ENCODE measurements around the gene CD300LF. TPM values are rescaled to one million over a fixed set of nuclear protein-coding genes. Genes with fewer than 3 reads are reported as not detected.

Gene CD300LF
- polyA plus RNA-seq, 1 donor (not counting 4 experiments of a cell fraction or from before 2014, with no cell fraction given) = not detected

GRCh38 chr17:74711058-74711824, 1.5 kb downstream of the CD300LF start:
- H4K20me1 ChIP-seq (ENCODE audit: control insufficient read depth, extremely low read depth, insufficient read depth, low read length) = no peaks in the 10 kb centered on the region
- H3K9me1 ChIP-seq (ENCODE audit: control insufficient read depth, extremely low read depth, insufficient read depth, low read length) = no peaks in the 10 kb centered on the region
- peaks cover 9% of the 10 kb centered on the region for H3K27me3 ChIP-seq (ENCODE audit: control insufficient read depth, extremely low read depth, insufficient read depth, low read length)
- H3K4me3 ChIP-seq (ENCODE audit: control insufficient read depth in 2 of 3, extremely low read depth in 1 of 3, insufficient read depth in 2 of 3, low read depth in 1 of 3, low read length in 3 of 3) = no peak overlapping the region
- H3K36me3 ChIP-seq (ENCODE audit: control insufficient read depth in 2 of 2, extremely low read depth in 1 of 2, insufficient read depth in 2 of 2, low read length in 2 of 2) = no peaks in the 10 kb centered on the region
- no peak overlapping the region for H3K27ac ChIP-seq (ENCODE audit: control insufficient read depth, insufficient read depth, low read length)
- no peak for DNase-seq (ENCODE audit: low read depth, low spot score)
- no peak for TF ChIP-seq EZH2 (IDR thresholded peaks at IDR 0.05; ENCODE audit: low read length)
- no peak for TF ChIP-seq CTCF (optimal IDR thresholded peaks at IDR 0.05 in 1 of 3, IDR thresholded peaks at IDR 0.05 in 1 of 3, conservative IDR thresholded peaks at IDR 0.05 in 1 of 3; ENCODE audit: extremely low read depth in 1 of 3, insufficient read depth in 2 of 3, low read length in 3 of 3)
- no peaks in the 10 kb centered on the region for H3K4me1 ChIP-seq (ENCODE audit: control insufficient read depth, extremely low read depth, insufficient read depth, low read length)
- no peak overlapping the region for H3K9ac ChIP-seq (ENCODE audit: control insufficient read depth, extremely low read depth, insufficient read depth, low read length)
- no peaks in the 10 kb centered on the region for H3K79me2 ChIP-seq (ENCODE audit: control insufficient read depth, insufficient read depth, low read length)
- dilution Hi-C loops (cut with MboI; ENCODE audit: extremely low pct_ligation_motif_present, low sequenced_read_pairs) = no loop called here
- H2AFZ ChIP-seq (ENCODE audit: control insufficient read depth, low read length) = no peak overlapping the region
- H3K9me3 ChIP-seq (ENCODE audit: control insufficient read depth, low read depth, low read length) = no peaks in the 10 kb centered on the region
- H3K4me2 ChIP-seq (ENCODE audit: control insufficient read depth, extremely low read depth, insufficient read depth, low read depth, low read length) = no peak overlapping the region
- FAIRE-seq = no peak

GRCh38 chr17:74704544-74704943, 8.2 kb downstream of the CD300LF start:
- Histone ChIP-seq H3K79me2 (ENCODE audit: control insufficient read depth, insufficient read depth, low read length) (no peaks in the 10 kb centered on the region), H3K4me3 (ENCODE audit: control insufficient read depth in 2 of 3, extremely low read depth in 1 of 3, insufficient read depth in 2 of 3, low read depth in 1 of 3, low read length in 3 of 3) (no peak overlapping the region), H3K27me3 (ENCODE audit: control insufficient read depth, extremely low read depth, insufficient read depth, low read length) (no peaks in the 10 kb centered on the region), H3K9me1 (ENCODE audit: control insufficient read depth, extremely low read depth, insufficient read depth, low read length) (no peaks in the 10 kb centered on the region), H3K4me2 (ENCODE audit: control insufficient read depth, extremely low read depth, insufficient read depth, low read depth, low read length) (no peak overlapping the region), H3K9ac (ENCODE audit: control insufficient read depth, extremely low read depth, insufficient read depth, low read length) (no peak overlapping the region), H3K9me3 (ENCODE audit: control insufficient read depth, low read depth, low read length) (no peaks in the 10 kb centered on the region), H3K4me1 (ENCODE audit: control insufficient read depth, extremely low read depth, insufficient read depth, low read length) (no peaks in the 10 kb centered on the region), H3K27ac (ENCODE audit: control insufficient read depth, insufficient read depth, low read length) (no peak overlapping the region), H3K36me3 (ENCODE audit: control insufficient read depth in 2 of 2, extremely low read depth in 1 of 2, insufficient read depth in 2 of 2, low read length in 2 of 2) (no peaks in the 10 kb centered on the region), H2AFZ (ENCODE audit: control insufficient read depth, low read length) (no peak overlapping the region), H4K20me1 (ENCODE audit: control insufficient read depth, extremely low read depth, insufficient read depth, low read length) (no peaks in the 10 kb centered on the region)
- DNase-seq (ENCODE audit: low read depth, low spot score) = no peak
- dilution Hi-C loops (cut with MboI; ENCODE audit: extremely low pct_ligation_motif_present, low sequenced_read_pairs) = no loop called here
- TF ChIP-seq EZH2 (IDR thresholded peaks at IDR 0.05; ENCODE audit: low read length) (no peak), CTCF (optimal IDR thresholded peaks at IDR 0.05 in 1 of 3, IDR thresholded peaks at IDR 0.05 in 1 of 3, conservative IDR thresholded peaks at IDR 0.05 in 1 of 3; ENCODE audit: extremely low read depth in 1 of 3, insufficient read depth in 2 of 3, low read length in 3 of 3) (no peak)
- FAIRE-seq = no peak

Data from keratinocyte (primary cell).